Suprapubic skin (tissue), 3 donors: ENCODE measurements around the gene TPBG.

Experiments used
- CTCF ChIP-seq, 2 donors: fragments of 200-600 bp in 1 of 2; fragments of 450-650 bp in 1 of 2; sonication (generic) in 1 of 2; IDR thresholded peaks; one replicate each; pipeline ENCODE4 v1.5.1; 2016 to 2019; ENCODE audit warnings: antibody characterized with exemption in 2 of 2, mild to moderate bottlenecking in 1 of 2, moderate library complexity in 1 of 2
- POLR2A ChIP-seq, 2 donors: fragments of 450-650 bp; IDR thresholded peaks; one replicate each; pipeline ENCODE4 v1.6.1; 2017; ENCODE audit warnings: antibody characterized with exemption in 2 of 2, mild to moderate bottlenecking in 2 of 2, moderate library complexity in 2 of 2

GRCh38 chr6:82415820-82416219, 52.2 kb downstream of the TPBG start:
- TF ChIP-seq CTCF (IDR thresholded peaks at IDR 0.05), result no peak
- TF ChIP-seq POLR2A (IDR thresholded peaks at IDR 0.05), result no peak
